DND-41 (cell line): ENCODE data around the gene ALDOC.

Experiments
- ATAC-seq: fragments of 200-7000 bp; cut with Tn5 transposase; 3 replicates; pipeline ENCODE4 v1.9.1; 2021; ENCODE audit warnings: low read depth; ENCODE audit not compliant: insufficient read depth
- DNase-seq: peaks from one replicate; pipeline ENCODE4 v3.0.0-alpha.2; 2020
- H2AFZ ChIP-seq: 2 replicates; pipeline ENCODE4 v1.6.0; 2012; ENCODE audit warnings: low read depth, low read length
- H3K27ac ChIP-seq: 2 replicates; pipeline ENCODE4 v1.5.1; 2012; ENCODE audit warnings: low read length, inconsistent platforms
- H3K27me3 ChIP-seq: fragments of 200-600 bp; sonication (generic); 2 replicates; pipeline ENCODE4 v1.6.0; 2012; ENCODE audit warnings: low read length, mild to moderate bottlenecking, inconsistent platforms; ENCODE audit not compliant: insufficient read depth, poor library complexity
- H3K36me3 ChIP-seq: 2 replicates; pipeline ENCODE4 v1.5.1; 2012; ENCODE audit warnings: low read length, inconsistent platforms; ENCODE audit not compliant: insufficient read depth
- H3K4me1 ChIP-seq: 2 replicates; pipeline ENCODE4 v1.5.1; 2012; ENCODE audit warnings: mild to moderate bottlenecking, low read length; ENCODE audit not compliant: insufficient read depth
- H3K4me2 ChIP-seq: 2 replicates; pipeline ENCODE4 v1.6.0; 2012; ENCODE audit warnings: mild to moderate bottlenecking, moderate library complexity, low read length, inconsistent platforms; ENCODE audit not compliant: insufficient read depth
- H3K4me3 ChIP-seq, 2 experiments: fragments of 200-600 bp in 1 of 2; shearing (Covaris generic) in 1 of 2; 2 replicates each; pipeline ENCODE4 v1.5.1; 2012 to 2016; ENCODE audit warnings: inconsistent platforms in 2 of 2, low read length in 2 of 2, mild to moderate bottlenecking in 2 of 2, low read depth in 1 of 2, moderate library complexity in 1 of 2
- H3K79me2 ChIP-seq: 2 replicates; pipeline ENCODE4 v1.6.0; 2012; ENCODE audit warnings: low read length, inconsistent platforms; ENCODE audit not compliant: insufficient read depth
- H3K9ac ChIP-seq: 2 replicates; pipeline ENCODE4 v1.6.0; 2012; ENCODE audit warnings: low read depth, mild to moderate bottlenecking, inconsistent platforms, low read length, moderate library complexity
- H3K9me3 ChIP-seq: 2 replicates; pipeline ENCODE4 v1.5.1; 2012; ENCODE audit warnings: low read length, moderate library complexity, mild to moderate bottlenecking, inconsistent platforms; ENCODE audit not compliant: insufficient read depth, severe bottlenecking
- H4K20me1 ChIP-seq: 2 replicates; pipeline ENCODE4 v1.6.0; 2012; ENCODE audit warnings: low read length; ENCODE audit not compliant: insufficient read depth
- CTCF ChIP-seq: IDR thresholded peaks from 2 replicates; pipeline ENCODE4 v1.5.1; 2012; ENCODE audit warnings: borderline replicate concordance, low read length, moderate library complexity, mild to moderate bottlenecking; ENCODE audit not compliant: poor library complexity, severe bottlenecking; ENCODE audit errors: extremely low read depth
- EZH2 ChIP-seq: IDR thresholded peaks from 3 replicates; pipeline ENCODE4 v1.6.1; 2012; ENCODE audit warnings: borderline replicate concordance, low read depth, mild to moderate bottlenecking, moderate library complexity, low read length, inconsistent platforms; ENCODE audit not compliant: severe bottlenecking

The ALDOC gene

GRCh38 chr17:28538296-28538895, 38.3 kb downstream of the ALDOC start:
- Histone ChIP-seq H3K4me2 (no peak overlapping the region), H3K4me1 (no peaks in the 10 kb centered on the region), H3K27me3 (peaks cover 10% of the 10 kb centered on the region), H3K27ac (no peak overlapping the region), H4K20me1 (no peaks in the 10 kb centered on the region; the same call in 1 of the 2 replicates), H3K79me2 (no peaks in the 10 kb centered on the region), H3K4me3 (no peak overlapping the region), H2AFZ (no peak overlapping the region), H3K9ac (no peak overlapping the region), H3K9me3 (no peaks in the 10 kb centered on the region), H3K36me3 (no peaks in the 10 kb centered on the region)
- no peak for TF ChIP-seq CTCF
- TF ChIP-seq EZH2: no peak
- ATAC-seq (no peak), DNase-seq (no peak)

- no peak overlapping the region for H2AFZ ChIP-seq
Observed at GRCh38 chr17:28537219-28537610, 39.5 kb downstream of the ALDOC start.

GRCh38 chr17:28536532-28537218, 40.0 kb downstream of the ALDOC start:
- Histone ChIP-seq H3K9me3 (no peaks in the 10 kb centered on the region), H3K36me3 (no peaks in the 10 kb centered on the region), H3K9ac (no peak overlapping the region), H2AFZ (no peak overlapping the region), H3K27ac (no peak overlapping the region), H3K4me2 (no peak overlapping the region), H3K4me1 (no peaks in the 10 kb centered on the region), H3K4me3 (no peak overlapping the region), H4K20me1 (no peaks in the 10 kb centered on the region; the same call in 1 of the 2 replicates), H3K79me2 (no peaks in the 10 kb centered on the region), H3K27me3 (peaks cover 13% of the 10 kb centered on the region)
- DNase-seq (no peak), ATAC-seq (no peak)
- TF ChIP-seq EZH2 (no peak), CTCF (no peak)

More at GRCh38 chr17:28537219-28537610, 39.5 kb downstream of the ALDOC start:
- Histone ChIP-seq H3K36me3 (no peaks in the 10 kb centered on the region), H3K9ac (no peak overlapping the region), H3K4me2 (no peak overlapping the region), H4K20me1 (no peaks in the 10 kb centered on the region; the same call in 1 of the 2 replicates), H3K4me3 (no peak overlapping the region), H3K27ac (no peak overlapping the region), H3K79me2 (no peaks in the 10 kb centered on the region), H3K27me3 (peaks cover 10% of the 10 kb centered on the region), H3K4me1 (no peaks in the 10 kb centered on the region), H3K9me3 (no peaks in the 10 kb centered on the region)
- TF ChIP-seq EZH2 (no peak), CTCF (no peak)
- DNase-seq (no peak), ATAC-seq (no peak)
